GM19372 (cell line): Measurements from ENCODE around the gene GAMT.

ENCODE experiments used
- ATAC-seq: cut with Tn5 transposase; IDR thresholded peaks from one replicate; pipeline ENCODE4 v1.9.1; 2021; ENCODE audit warnings: mild to moderate bottlenecking, low read depth, moderate library complexity; ENCODE audit not compliant: unreplicated experiment

The GAMT gene

GRCh38 chr19:1370579-1371361 is 30.6 kb downstream of the GAMT start:
- ATAC-seq: no peak

- no peak for ATAC-seq
Measured at GRCh38 chr19:1369214-1369805, 32.0 kb downstream of the GAMT start.

DNA sequence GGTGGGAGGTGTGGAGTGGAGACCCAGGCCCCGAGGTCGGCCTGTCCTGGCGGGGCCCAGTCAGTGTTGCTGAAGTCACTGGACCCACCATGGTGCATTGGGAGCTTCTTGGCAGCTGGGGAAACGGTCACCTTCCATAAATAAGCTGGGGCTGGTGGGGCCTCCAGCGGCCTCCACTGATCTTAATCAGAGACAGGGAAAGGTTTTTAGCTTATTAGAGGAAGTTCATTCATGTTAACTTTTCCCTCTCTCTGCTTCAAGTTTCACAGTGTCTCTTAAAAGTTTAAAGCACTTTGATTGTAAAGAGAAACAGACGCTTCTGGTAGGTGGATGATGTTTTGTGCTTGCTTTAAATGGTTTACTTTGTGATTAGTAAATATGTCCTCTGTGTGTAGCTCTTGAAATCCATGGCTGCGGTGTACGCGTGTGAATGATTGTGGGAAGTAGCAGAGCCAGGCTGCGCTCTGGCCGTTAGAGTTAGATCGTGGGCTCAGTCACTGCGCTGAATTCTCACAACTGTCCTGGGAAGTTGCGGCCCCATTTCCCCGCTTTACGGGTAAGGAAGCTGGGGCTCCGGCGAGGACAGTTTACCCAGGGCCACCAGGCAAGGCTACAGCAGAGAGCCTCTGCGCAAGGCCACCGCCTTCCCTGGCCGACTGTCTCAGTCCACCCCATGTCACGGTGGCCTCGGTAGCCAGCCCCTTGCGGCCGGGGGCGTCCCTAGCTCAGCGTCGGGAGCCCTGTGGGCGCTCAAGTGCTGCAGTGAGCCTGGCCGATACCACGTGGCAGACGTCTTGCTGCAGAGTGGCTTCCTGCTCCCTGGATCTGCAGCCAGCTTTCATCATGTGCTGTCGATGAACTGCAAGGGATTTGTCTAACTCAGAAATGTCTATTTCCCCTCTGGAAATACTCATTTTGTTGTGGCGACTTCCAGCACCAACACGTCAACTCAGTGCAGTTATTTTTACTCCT is 34.2 kb downstream of the GAMT start:
- no peak for ATAC-seq

DNA sequence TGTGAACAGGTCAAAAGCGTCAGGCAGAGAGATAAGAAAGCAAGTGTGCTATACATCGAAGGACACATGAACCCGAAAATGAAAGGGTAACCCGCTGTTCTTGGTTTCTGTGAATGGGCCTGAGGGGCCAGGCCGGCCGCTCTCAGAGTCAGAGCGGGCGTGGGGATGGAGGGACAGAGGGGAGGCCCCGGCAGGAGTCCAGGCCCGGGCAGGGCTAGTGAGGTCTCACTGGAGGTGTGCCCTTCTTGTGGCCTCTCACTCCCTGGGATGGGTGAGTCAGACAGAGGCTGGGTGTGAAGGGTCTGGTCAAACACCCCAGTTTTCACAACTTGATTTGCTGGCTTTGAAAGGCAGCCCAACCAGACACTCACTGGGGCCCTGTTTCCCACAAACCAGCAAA is 35.0 kb downstream of the GAMT start:
- no peak for ATAC-seq

DNA sequence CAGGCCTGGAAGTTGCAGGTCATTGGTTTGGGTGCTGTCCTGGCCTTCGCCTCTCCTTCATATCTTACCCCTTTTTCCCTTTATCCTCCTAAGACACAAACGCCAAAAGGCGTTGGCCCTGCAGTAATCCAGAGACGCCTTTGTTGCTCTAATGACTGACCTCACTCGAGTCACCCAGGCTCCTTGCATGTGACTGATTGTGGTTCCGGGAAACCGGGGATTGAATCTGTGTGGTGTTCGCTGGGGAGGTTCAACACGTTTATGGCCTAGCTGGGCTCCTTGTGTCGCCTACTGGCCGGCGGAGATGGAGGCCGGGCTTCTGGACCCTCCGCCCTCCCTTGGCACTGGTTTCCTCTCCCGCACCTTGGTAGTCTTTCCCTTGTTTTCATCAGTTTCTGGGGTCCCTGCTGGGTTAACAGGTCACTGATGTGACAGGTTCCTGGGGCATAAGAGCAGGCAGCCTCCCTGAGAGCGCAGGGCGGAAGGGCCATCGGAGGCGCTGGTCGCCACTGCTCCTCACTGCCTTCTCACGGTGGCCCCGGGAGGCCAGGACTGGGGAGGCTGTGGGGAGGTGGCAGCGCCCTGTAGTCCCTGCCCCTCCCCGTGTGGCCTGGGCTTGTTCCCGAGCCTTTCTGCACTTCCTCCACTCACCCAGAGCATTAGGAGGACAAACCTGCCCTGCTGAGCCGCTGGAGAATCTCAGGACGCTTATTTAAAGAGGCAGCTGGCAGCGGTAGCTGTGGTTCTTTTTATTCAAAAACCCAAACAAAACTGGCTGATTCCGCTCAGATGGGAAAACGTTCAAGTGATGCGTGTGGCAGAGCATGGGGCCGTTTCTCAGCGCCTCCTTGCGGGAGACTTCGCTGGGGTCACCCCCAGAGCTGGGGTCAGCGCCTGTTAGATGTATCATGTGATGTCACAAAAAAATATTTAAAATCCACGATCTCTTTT is 35.7 kb downstream of the GAMT start:
- ATAC-seq: no peak

- ATAC-seq: no peak
Measured at GRCh38 chr19:1364070-1364704, 37.2 kb downstream of the GAMT start.

GRCh38 chr19:1363599-1363998 is 37.7 kb downstream of the GAMT start:
- no peak for ATAC-seq

DNA sequence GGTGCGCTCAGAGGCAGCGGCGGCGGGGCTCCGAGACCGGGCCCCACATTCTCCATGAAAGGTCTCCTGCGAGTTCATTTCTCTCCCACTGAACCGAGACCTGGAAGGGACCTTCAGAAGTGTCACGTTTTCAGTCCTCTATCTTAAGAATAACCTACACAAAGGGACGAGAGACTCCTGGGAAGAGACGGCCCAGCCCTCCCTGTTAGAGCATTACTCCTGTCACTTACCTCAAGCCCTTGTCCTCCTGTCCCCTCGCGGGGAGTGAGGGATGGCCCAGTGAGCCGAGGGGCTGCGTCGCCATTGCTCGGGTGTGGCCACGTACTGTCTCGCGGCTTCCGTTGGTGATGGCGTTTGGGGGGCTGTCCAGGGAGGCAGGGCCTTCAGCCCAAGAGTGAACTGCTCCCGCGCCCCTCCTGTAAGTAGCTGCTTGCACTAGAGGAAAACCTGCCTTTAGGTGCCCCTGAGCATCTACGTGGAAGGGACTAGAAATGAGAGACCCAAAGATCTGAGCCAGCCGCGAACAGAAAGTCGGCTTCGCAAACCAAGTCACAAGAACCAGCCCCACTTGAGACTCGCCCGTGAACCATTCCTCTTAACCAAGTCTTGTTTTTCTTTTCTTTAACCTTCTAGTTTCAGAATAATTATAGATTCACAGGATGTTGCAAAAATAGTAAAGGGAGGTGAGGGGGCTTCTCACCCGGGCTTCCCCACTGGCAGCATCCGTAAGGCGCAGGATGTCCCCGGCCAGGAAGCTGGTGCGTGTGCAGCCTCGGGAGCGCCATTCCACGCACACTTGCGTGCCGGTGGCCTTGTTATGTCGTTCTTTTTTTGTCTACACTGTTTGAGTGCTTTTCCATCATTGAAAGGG is 38.7 kb downstream of the GAMT start:
- no peak for ATAC-seq

GRCh38 chr19:1361601-1362386 is 39.5 kb downstream of the GAMT start:
- ATAC-seq: no peak

DNA sequence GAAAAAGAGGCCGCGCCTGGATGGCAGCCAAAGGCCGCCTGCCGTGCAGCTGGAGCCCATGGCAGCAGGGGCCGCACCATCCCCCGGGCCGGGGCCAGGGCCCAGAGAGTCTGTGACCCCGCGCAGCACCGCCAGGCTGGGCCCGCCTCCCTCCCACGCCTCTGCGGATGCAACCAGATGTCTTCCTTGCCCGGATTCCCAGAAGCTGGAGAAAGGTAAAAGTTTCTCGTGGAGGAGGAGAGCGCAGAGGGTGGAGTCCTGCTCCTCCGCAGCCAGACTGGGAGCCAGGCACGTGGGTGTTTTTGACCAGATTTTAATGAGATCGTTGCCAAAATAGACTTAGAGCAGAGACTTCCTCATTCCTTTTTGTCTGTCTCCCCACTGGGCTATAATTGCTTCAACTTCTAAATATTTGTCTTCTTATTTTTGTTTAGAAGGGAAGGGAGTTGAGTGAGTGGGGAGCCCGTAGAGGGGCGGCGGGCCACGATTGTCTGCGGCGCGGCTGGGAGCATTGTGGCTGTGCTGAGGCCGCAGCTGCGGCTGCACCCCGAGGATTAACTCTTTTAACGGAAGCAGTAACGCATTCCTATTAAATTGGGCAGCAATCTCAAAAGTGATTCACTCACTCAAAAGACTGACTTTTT is 40.4 kb downstream of the GAMT start:
- ATAC-seq: no peak

DNA sequence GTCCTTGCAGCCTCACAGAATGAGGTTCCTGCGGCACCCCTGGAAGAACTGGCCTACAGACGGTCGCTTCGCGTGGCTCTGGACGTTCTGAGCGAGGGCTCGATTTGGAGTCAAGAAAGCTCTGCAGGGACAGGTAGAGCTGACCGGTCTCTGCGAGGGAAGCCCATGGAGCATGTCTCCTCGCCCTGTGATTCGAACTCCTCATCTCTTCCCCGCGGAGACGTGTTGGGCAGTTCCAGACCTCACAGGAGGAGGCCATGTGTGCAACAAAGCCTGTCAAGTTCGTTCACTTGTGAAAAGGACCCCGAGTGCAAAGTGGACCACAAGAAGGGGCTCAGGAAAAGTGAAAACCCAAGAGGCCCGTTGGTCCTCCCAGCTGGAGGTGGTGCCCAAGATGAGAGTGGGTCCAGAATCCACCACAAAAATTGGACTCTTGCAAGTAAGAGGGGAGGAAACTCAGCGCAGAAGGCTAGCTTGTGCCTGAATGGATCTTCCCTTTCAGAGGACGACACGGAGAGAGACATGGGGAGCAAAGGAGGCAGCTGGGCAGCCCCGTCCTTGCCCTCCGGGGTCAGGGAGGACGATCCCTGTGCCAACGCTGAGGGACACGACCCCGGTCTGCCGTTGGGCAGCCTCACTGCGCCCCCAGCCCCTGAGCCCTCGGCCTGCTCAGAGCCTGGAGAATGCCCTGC is 41.1 kb downstream of the GAMT start:
- no peak for ATAC-seq

DNA sequence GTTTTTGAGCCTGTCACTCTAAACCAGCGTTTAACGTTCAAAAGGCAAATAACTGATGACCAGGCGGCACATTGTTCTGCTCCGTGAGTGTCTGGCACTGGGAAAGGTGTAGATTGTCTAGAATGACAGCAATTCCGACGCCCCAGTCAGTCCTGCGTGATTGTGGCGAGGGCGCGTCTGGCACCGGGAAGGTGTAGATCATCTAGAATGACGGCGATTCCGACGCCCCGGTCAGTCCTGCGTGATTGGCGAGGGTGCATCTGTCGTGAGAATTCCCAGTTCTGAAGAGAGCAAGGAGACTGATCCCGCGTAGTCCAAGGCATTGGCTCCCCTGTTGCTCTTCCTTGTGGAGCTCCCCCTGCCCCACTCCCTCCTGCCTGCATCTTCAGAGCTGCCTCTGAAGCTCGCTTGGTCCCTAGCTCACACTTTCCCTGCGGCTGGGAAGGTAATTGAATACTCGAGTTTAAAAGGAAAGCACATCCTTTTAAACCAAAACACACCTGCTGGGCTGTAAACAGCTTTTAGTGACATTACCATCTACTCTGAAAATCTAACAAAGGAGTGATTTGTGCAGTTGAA is 43.7 kb downstream of the GAMT start:
- ATAC-seq: no peak

- no peak for ATAC-seq
Measured at GRCh38 chr19:1356508-1356865, 44.9 kb downstream of the GAMT start.

DNA sequence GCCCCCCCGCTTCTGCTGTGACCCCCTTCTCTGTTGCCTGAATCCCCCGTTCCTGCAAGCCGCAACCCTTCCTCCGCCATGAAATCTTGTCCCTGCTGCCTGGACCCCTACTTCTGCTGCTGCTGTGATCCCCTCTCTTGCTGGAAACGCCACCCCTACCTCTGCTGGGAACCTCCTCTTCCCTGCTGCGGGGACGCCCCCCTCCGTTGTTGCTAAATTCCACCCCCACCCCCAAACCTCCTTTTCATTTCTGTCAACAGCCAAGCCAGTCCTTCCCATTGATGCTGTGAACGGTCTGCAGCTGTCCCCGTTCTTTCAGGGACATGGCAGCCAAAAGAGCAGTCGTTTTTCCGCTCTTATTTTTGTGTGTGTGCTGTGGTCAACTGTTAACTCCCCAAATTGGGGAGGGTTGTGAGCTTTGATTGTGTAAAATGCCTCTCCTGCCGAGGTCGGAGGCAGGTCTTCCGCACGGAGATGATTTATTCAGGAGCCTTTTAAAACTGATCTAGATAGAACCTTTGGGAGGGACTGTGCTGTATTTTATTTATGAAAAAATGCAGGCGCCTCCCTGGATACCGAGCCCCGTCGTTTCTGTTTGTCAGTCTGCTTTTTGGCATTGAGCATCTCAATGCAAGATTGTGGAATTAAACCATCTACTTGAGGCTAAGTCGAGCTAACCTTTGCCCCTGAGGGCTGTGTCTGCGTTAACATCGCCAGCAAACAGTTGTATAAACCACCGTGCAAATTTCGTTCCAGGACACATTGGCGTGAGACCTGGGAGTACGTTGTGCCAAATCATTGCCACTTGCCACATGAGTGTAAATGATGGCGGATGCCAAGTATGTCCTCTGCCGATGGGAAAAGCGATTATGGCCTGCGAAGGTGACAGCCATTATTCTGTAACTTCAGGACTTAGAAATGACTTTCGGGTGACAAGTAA is 45.5 kb downstream of the GAMT start:
- no peak for ATAC-seq

- no peak for ATAC-seq
Measured at GRCh38 chr19:1354970-1355567, 46.3 kb downstream of the GAMT start.
